Heart right ventricle (tissue), 16 donors: ENCODE data around the gene GYG2. TPM values are rescaled to one million over a fixed set of nuclear protein-coding genes. Genes with fewer than 3 reads are reported as not detected.
"Not testable (repeated sequence)": the region's sequence is repeated elsewhere in the genome, so short reads cannot be mapped to it uniquely, and the experiment has no call there.

Experiments
- ATAC-seq, 8 donors: fragments of 200-7000 bp; cut with Tn5 transposase; one replicate each; pipeline ENCODE4 v1.9.1; 2020; ENCODE audit warnings: mild to moderate bottlenecking in 8 of 8, moderate library complexity in 8 of 8, moderate number of reproducible peaks in 1 of 8
- DNase-seq, 2 donors: peaks; one replicate each; pipeline ENCODE4 v3.0.0-alpha.2; 2020
- H3K27ac ChIP-seq, 10 donors: fragments of 200-600 bp; sonication (generic) in 2 of 10; one replicate each; pipeline versions ENCODE4 v1.5.0 to v1.8.0; 2020 to 2022; ENCODE audit warnings: mild to moderate bottlenecking in 3 of 10
- H3K27me3 ChIP-seq, 7 donors: fragments of 200-600 bp; one replicate each; pipeline ENCODE4 v1.8.0; 2021 to 2022; ENCODE audit warnings: mild to moderate bottlenecking in 2 of 7
- H3K36me3 ChIP-seq, 9 donors: fragments of 200-600 bp; sonication (generic) in 1 of 9; one replicate each; pipeline versions ENCODE4 v1.5.0 to v1.8.0; 2020 to 2022; ENCODE audit warnings: mild to moderate bottlenecking in 2 of 9
- H3K4me1 ChIP-seq, 9 donors: fragments of 200-600 bp; sonication (generic) in 1 of 9; one replicate each; pipeline versions ENCODE4 v1.5.0 to v1.8.0; 2020 to 2022; ENCODE audit warnings: mild to moderate bottlenecking in 4 of 9
- H3K4me3 ChIP-seq, 10 donors: fragments of 200-600 bp; sonication (generic) in 2 of 10; one replicate each; pipeline versions ENCODE4 v1.5.0 to v1.8.0; 2020 to 2022; ENCODE audit warnings: mild to moderate bottlenecking in 7 of 10, moderate library complexity in 2 of 10
- H3K9me3 ChIP-seq, 11 donors: fragments of 200-600 bp in 10 of 11; sonication (generic) in 2 of 11; one replicate each; pipeline versions ENCODE4 v1.5.0 to v1.8.0; 2013 to 2022; ENCODE audit warnings: mild to moderate bottlenecking in 2 of 11, control low read depth in 1 of 11, moderate library complexity in 1 of 11
- WGBS, 2 donors: extraction: QIAGEN DNeasy Blood & Tissue Kit; methylation state at CpG; one replicate each; pipeline ENCODE4 v1.1.7; 2013; ENCODE audit warnings: inconsistent platforms in 1 of 2; 5-methylcytosine and 5-hydroxymethylcytosine counted together
- intact Hi-C, 10 donors: fragments of 100-400 bp; cut with DNase I; formaldehyde crosslinking; loops; one replicate each; pipeline versions ENCODE4 v1.11.1 to v1.14.2; 2022
- long read RNA-seq, 3 donors: library from polyadenylated mRNA; unstranded; transcript quantifications; one replicate each; pipeline ENCODE4 v2.0.0, GENCODE V29; 2020 to 2021
- polyA plus RNA-seq, 2 donors: library from polyadenylated mRNA; stranded (reverse); fragments of 200-250 nt; gene quantifications; one replicate each; pipeline ENCODE4 v1.2.3, GENCODE V29; 2013
- total RNA-seq, 10 donors: library from RNA; stranded (reverse); fragmentation: NEBNext Ultra II Directional in 3 of 10; extraction: Animal tissue kit (Norgen Biotek cat#: 25700) in 3 of 10; gene quantifications; one replicate each; pipeline versions ENCODE4 v1.2.1 to v1.2.4, GENCODE V29; 2021 to 2023
- TF ChIP-seq, protein P1 (sequence below), 9 donors: fragments of 200-600 bp; sonication (generic) in 2 of 9; IDR thresholded peaks; one replicate each; pipeline versions ENCODE4 v1.5.0 to v1.8.0; 2021 to 2022; ENCODE audit warnings: antibody characterized with exemption in 9 of 9, mild to moderate bottlenecking in 5 of 9, moderate library complexity in 1 of 9
- donor health status: Arrhythmogenic right ventricular cardiomyopathy.
- donor health status: ischemic (EF 13 %, LVEDD 7.1; RV severe dilation, severe dysfunction).
- donor health status: healthy with polysubstance abuse.
- donor health status: DM: no; HTN: yes; CAD: no.
- donor health status: DM: no; HTN: no; CAD: no.
- donor health status: ischemic (EF 25% LVEDD 6.9; RV normal size, moderate dysfunction).
- donor health status: ischemic (EF 25% LVEDD 5.7; RV mildly dilated, moderate dysfunction).
- donor health status: healthy.
- donor health status: DM: yes; HTN: yes; CAD: no.
- donor health status: Ischemic cardiomyopathy.
- donor health status: ischemic (EF 35%, LVEDD 5.7; RV mildly dilated, moderate dysfunction).
- donor health status: nonischemic (EF 11% LVEDD 7.7; RV severe dilation, severe dysfunction).
- donor health status: DM: yes; HTN: yes; CAD: no.
- donor health status: PGD.
- donor health status: ischemic (EF 29% LVEDD 5.4; RV normal size, mild dysfunction).
- donor health status: nonischemic (EF 23%, LVEDD 6.1; RV moderate dilation, normal function).

The GYG2 gene
- 1 to 10 TPM in 6 of 10 donors, under 1 TPM in 4; 0.32 to 6.8 (median 1.1) TPM for total RNA-seq
- polyA plus RNA-seq: 1 to 10 TPM in 1 of 2 donors, under 1 TPM in 1; 0.73 to 1.3 TPM
- long read RNA-seq, donor 1, partial matches to known transcripts: 1 of 2 reads
- long read RNA-seq, donor 1, other reads (novel, unspliced or antisense): 1 of 2 reads
- long read RNA-seq, donor 2, partial matches to known transcripts: 0 of 1 reads
- long read RNA-seq, donor 2, other reads (novel, unspliced or antisense): 0 of 1 reads
- long read RNA-seq, donor 3, partial matches to known transcripts: 1 of 5 reads
- long read RNA-seq, donor 3, other reads (novel, unspliced or antisense): 2 of 5 reads

- Histone ChIP-seq H3K27me3 (peaks cover 0 to 55% (median 5%) of the 10 kb centered on the region in 7 donors), H3K9me3 (no peaks in the 10 kb centered on the region), H3K4me3 (peak within 1 kb of the TSS in 9 of 10 donors; percentile 17 to 38 (median 28)), H3K4me1 (no peaks in the 10 kb centered on the region), H3K36me3 (no peaks in the 10 kb centered on the region), H3K27ac (no peak within 1 kb of the TSS)
- 14 to 18% methylated on average over 38 to 55 of the region's 56 CpGs for WGBS, 2 donors
- DNase-seq (no peak), ATAC-seq (peak in 3 of 8 donors; percentile 45 to 63 (median 46))
- TF ChIP-seq, protein P1, sequence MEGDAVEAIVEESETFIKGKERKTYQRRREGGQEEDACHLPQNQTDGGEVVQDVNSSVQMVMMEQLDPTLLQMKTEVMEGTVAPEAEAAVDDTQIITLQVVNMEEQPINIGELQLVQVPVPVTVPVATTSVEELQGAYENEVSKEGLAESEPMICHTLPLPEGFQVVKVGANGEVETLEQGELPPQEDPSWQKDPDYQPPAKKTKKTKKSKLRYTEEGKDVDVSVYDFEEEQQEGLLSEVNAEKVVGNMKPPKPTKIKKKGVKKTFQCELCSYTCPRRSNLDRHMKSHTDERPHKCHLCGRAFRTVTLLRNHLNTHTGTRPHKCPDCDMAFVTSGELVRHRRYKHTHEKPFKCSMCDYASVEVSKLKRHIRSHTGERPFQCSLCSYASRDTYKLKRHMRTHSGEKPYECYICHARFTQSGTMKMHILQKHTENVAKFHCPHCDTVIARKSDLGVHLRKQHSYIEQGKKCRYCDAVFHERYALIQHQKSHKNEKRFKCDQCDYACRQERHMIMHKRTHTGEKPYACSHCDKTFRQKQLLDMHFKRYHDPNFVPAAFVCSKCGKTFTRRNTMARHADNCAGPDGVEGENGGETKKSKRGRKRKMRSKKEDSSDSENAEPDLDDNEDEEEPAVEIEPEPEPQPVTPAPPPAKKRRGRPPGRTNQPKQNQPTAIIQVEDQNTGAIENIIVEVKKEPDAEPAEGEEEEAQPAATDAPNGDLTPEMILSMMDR (IDR thresholded peaks at IDR 0.05): no peak
- intact Hi-C loops: loop anchor here in 2 of 10 donors (10.0 kb wide), 1 partner anchor 1184 kb away; no protein-coding TSS in a partner anchor
These were observed at the start of gene GYG2 for GRCh38 chrX:2828344-2828958. Gene GYG2 (plus strand): TSS chrX:2828930. CDS start chrX:2830189, 1,259 bp downstream.

GRCh38 chrX:2780472-2781225 is 48.1 kb upstream of the GYG2 start:
- DNase-seq, intact Hi-C loops, H3K27me3 ChIP-seq, H3K36me3 ChIP-seq, H3K27ac ChIP-seq, H3K4me1 ChIP-seq, H3K4me3 ChIP-seq, H3K9me3 ChIP-seq, ATAC-seq: not testable (repeated sequence)
- 68 to 77% methylated on average over 12 of the region's 12 CpGs for WGBS, 2 donors

- Histone ChIP-seq H3K4me1 (no peaks in the 10 kb centered on the region), H3K4me3 (no peak overlapping the region), H3K27me3 (peaks cover 0 to 8% (median 0%) of the 10 kb centered on the region in 7 donors), H3K27ac (no peak overlapping the region), H3K9me3 (no peaks in the 10 kb centered on the region), H3K36me3 (no peaks in the 10 kb centered on the region)
- DNase-seq (no peak), ATAC-seq (no peak)
- intact Hi-C loops: no loop called here
- 86 to 96% methylated on average over 1 of the region's 1 CpG for WGBS, 2 donors
- TF ChIP-seq, protein P1 (IDR thresholded peaks at IDR 0.05): no peak
These were observed 47.5 kb upstream of the GYG2 start for GRCh38 chrX:2781226-2781571.

DNA sequence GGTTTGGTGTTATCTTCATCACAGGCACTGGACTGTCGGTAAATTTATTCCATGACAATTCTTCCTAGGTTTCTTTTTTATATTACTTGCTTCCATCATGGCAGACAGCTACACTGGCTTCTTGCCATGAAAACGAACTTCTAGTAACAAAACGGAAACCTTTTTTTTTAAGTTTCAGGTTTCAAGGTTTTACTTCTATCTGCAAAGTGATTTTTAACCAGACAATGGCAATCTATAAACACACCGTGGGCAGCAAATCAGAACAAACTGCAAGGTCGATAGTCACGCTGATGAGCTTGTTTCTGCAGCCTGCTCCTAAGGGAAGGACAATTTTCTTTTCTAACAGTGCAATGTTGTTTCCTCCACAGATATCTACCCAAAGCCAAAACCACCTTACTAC is 47.0 kb upstream of the GYG2 start:
- Histone ChIP-seq H3K36me3 (no peaks in the 10 kb centered on the region), H3K4me3 (no peak overlapping the region), H3K9me3 (no peaks in the 10 kb centered on the region), H3K4me1 (no peaks in the 10 kb centered on the region), H3K27me3 (peaks cover 0 to 8% (median 0%) of the 10 kb centered on the region in 7 donors), H3K27ac (no peak overlapping the region)
- ATAC-seq (no peak), DNase-seq (no peak)
- intact Hi-C loops: no loop called here
- 48 to 55% methylated on average over 6 of the region's 6 CpGs for WGBS, 2 donors
- TF ChIP-seq, protein P1 (IDR thresholded peaks at IDR 0.05): no peak
